OCI-M2 (cell line): ENCODE data around the gene CBFA2T3.

ENCODE experiments used
- DNase-seq: peaks from one replicate; lab custom pipeline; 2025; ENCODE audit not compliant: unreplicated experiment; lab: John Stamatoyannopoulos, UW

Gene CBFA2T3

DNA sequence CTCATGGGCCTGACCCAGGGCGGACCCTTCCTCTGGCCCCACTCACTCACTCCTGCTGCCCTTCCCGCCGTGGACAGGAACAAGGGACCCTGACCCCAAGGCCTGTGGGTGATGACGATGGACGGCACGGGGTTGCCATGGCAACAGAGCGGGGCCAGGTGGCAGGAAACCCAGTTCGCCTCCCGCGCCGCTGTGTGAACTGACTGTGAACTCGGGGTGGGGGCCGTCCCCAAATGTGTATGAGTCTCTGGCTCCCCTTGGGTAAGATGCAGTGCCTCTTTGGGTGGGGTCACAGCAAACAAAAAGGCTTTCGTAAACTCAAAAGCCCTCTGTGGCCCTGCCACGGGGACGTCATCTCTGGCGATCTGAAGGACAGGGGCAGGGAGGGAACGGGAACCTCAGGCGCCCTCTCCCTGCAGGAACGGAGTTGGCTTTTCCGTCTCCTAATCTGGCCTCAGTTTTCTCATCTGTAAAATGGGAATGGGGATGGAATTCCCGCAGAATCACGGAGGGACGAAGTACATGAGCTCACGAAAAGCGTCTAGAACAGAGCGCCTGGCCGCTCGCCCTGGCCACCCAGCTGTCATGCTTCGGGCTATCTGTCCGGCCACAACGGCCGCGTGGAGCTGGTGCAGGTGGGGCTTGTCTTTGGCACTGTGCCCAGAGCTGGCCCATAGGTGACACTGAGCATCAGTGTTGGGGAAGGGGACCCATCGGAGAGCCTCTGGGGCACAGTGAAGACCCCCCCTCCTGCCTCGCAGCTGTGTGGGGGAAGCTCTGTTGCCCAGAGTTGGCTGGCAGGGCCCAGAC, 65.7 kb downstream of the CBFA2T3 start:
- DNase-seq: no peak

GRCh38 chr16:88910284-88911135, 66.5 kb downstream of the CBFA2T3 start:
- DNase-seq: no peak

DNA sequence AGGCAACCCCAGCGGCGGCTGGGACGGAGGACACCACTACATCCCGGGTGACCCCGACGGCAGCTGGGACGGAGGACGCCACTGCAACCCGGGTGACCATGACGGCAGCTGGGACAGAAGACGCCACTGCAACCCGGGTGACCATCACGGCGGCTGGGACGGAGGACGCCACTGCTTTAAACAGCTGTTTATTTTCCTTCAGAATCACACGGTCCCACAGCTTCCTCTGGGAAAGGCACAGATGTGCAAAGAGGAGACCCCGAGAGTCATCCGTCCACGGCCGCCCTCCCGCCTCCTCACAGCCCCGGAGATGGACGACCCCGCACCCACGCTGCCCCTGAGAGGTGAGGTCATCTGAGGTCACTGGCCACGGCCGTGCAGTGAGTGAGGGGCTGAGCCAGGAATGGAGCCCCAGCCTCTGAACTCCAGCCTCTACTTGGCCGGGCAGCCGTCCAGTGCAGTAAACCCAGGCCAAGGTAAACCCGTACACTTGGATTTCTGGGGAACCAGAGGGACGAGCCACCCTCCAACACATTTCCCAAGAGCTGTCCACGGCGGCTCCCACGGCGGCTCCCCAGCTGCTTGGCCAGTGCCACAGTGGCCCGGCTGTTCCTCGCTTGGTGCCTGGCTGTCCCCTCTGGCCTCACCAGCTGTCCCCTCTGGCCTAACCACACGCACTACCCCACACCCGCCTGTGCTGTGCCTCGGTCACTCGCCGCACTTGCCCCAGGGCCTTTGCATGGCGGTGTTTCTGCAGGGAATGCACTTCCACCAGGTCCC, 67.4 kb downstream of the CBFA2T3 start:
- no peak for DNase-seq

DNA sequence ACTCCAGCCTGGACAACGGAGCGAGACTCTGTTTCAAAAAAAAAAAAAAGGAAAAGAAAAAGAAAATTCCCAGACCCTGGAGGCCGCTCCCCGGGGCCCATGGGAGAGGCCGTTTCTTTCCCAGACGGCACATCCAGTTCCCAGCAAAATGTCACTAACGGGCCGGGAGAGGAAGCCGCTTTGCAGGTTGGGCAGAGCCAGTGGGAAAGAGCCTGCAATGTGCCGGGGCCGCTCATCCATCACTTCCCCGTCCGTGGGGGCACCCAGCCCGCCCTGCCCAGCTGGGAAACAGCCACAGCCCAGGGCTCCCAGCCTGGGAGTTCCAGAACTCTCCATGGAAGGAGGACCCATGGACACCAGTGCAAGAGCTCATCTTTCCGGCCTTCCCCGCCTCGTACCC, 68.7 kb downstream of the CBFA2T3 start:
- no peak for DNase-seq

DNA sequence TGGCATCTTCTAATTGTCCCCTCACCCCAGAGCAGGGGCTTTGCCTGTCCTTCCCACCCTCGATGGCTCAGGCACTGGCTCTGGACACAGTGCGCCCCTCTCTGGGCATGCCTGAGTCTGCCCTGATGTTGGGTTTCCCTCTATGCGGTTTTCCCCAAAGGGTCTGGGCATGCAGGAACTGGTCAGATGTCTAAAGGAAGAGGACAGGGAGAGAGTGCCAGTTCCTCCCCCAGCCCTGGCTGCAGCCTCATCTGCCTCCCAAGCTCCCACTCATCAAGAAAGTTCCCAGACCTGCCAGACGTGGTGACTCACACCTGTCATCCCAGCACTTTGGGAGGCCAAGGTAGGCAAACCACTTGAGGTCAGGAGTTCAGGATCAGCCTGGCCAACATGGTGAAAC, 69.2 kb downstream of the CBFA2T3 start:
- DNase-seq: no peak

DNA sequence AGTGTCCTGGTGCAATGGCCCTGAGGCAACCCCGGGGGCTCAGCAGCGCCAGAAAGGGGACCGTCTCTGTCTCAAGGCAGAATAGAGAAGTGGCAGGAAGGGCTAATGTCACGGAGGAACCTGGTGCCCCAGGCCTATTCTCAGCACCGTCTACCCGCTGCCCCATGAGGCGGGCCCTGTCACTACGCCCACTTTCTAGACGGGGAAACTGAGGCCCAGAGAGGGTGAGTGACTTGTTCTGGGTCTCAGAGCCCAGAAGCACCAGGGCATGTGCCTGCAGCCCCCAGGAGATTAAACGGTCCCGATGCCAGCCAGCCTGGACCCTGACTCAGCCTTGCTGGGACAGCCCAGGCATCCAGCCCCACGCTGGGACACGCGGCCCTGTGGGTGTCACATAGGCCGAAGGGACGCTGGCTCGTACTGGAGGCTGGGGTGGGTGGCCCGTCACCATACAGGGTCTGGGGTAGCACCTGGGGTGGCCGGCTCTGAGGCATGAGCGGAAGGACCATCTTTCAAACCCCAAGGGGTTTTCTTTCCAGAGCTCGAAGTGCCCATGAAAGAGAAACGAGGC, 70.4 kb downstream of the CBFA2T3 start:
- no peak for DNase-seq

DNA sequence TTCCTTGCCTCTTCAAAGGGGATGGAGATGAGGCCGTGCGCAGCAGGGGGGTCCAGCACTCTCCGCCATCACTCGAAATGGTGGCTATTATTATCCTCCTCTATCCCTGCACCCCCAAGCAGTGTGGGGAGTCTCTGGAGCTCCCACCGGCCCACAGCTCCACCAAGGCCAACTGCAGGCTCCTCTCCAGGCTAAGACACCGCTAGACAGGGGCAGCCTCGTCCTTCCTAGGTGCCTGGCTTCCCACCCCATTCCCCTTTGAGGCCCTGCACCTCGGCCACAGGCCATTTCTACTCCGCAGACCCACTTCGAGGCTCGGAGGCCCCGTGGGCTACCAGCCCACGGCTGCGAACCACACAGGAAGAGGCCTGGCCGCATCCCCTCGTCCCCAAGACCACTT, 71.0 kb downstream of the CBFA2T3 start:
- DNase-seq: no peak

DNA sequence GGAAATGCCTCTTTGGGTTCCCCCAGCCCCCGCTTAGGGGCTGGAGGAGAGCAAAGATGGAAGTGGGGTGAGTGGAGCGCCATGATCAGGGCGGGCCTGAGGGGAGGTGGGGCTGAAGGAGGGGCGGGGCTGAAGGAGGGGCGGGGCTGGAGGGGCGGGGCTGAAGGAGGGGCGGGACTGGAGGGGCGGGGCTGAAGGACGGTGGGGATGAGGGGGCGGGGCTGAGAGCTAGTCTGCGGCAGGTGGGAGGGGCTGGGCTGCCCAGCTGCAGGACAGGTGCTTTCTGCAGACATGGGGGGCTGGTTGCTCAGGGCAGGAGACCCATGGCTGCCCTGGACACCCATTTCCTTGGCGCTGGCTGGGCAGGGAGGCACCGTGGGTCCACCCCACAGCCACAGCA, 71.4 kb downstream of the CBFA2T3 start:
- no peak for DNase-seq

DNA sequence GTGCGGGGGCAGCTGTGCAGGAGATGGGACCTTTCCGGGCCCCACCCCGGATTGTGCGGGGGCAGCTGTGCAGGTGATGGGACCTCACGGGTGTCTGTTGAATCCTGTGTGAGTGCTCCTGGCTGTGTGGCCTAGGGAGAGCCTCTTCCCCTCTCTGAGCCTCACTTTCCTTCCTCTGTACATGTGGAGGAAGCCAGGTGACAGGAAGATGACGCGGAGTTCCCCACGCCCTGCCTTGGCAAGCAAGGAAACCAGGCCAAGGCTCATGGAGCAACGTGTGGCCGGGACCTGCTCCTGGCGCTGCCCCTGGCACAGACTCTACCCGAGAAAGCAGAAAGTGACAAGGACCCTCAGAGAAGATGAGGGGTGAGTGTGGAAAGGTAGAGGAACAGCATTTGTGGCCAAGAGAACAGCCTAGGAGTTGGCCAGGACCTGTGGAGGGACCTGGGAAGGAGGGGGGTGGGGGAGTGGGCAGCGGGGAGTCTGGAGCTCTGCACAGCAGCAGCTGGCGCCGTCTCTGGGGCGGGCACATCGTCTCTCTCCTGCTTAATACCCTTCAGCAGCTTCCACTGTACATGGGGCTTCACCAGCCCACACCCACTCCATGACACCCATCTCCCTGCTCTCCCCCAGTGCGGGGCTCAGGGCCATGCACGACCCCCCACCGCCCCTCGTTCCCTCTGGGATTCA, 72.2 kb downstream of the CBFA2T3 start:
- no peak for DNase-seq

DNA sequence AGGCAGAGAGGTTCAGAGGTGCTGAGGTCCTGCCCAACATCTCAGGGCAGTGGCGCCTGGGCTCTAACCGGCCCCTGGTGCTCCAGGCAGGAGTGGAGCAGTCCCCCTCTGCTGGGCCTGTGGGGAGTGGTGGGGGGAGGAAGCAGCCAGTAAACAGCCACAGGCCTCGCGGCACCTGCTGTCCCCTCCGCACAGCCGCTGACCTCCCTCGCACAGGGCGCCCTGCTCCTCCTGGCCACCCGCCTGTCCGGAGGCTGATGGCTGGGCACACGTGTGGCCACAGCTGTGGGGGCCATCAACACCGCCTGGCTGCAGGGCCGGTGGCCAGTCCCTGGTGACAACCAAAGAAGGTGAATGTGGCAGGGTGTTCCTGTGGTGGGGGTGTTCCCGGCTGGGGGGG, 73.7 kb downstream of the CBFA2T3 start:
- DNase-seq: no peak

GRCh38 chr16:88902744-88903143, 74.3 kb downstream of the CBFA2T3 start:
- DNase-seq: no peak

GRCh38 chr16:88901718-88902337, 75.2 kb downstream of the CBFA2T3 start:
- no peak for DNase-seq

GRCh38 chr16:88900662-88901052, 76.3 kb downstream of the CBFA2T3 start:
- no peak for DNase-seq

GRCh38 chr16:88899901-88900661, 76.9 kb downstream of the CBFA2T3 start:
- DNase-seq: no peak

GRCh38 chr16:88897696-88898425, 79.1 kb downstream of the CBFA2T3 start:
- DNase-seq: no peak

DNA sequence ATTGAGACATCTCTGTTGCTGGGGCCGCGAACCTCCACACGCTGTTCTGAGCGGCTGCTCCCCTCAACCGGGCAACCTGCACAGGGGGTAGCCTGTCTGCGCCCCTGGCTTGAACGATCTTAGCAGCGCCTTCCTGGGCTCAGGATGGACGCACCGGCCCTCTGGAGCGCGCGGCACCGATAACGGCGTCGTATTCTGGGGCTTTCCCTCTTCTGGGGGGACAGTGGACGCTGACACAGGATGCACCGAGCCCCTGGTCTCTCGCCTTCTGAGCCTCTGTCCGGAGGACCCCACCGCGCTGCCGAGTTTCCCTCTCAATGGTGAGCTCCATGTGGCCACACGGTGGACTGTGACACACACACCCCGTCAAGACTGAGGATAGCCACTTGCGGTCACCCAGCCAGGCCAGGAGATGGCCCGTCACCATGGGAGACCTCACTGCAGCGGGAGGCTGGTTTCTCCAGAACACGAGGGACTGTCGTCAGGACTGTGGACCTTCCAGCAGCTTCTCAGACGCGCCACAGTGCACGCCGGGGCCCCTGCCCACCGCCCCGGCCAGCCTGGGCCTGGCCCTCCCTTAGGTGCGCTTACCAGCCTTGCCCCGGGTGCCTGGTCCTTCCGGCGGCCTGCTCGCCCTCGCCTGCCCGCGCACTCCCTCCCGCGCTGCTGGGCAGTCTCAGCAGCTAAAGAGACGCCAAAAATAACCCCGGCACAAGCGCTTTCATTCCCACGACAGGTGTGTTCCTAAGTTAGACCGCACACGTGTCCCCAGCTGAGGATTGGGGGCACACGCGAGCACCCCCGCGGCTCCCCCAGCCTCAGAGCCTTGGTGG, 80.6 kb downstream of the CBFA2T3 start:
- DNase-seq: no peak

DNA sequence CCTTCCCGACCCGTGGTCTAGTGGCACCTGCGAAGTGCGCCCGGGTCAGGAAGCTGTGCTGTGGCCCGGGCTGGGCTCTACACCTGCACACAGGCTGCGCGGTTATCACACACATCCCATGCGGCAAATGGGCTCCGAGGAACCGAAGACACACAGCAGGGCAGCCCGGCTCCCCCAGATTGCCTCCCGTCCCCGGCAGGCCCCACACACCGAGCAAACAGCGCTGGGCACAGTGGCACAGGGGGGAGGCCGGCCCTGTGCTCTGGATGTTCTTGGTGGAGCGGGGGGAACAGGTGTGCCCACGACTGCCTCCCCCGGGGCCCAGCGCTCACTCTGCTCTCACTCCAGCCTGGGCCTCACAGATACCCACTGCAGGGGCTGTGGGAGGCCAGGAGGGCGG, 81.7 kb downstream of the CBFA2T3 start:
- DNase-seq: no peak
